NB4 (cell line): ENCODE measurements around the gene IMPG2.

ENCODE experiments used
- CTCF ChIP-seq: IDR thresholded peaks from one replicate; pipeline ENCODE4 v1.5.1; 2012; ENCODE audit warnings: low read depth, low read length
- MAX ChIP-seq: IDR thresholded peaks from 2 replicates; pipeline ENCODE4 v1.6.1; 2011; ENCODE audit warnings: low read depth, low read length
- MYC ChIP-seq: IDR thresholded peaks from 2 replicates; pipeline ENCODE4 v1.6.1; 2011; ENCODE audit warnings: low read depth, low read length
- POLR2A ChIP-seq: IDR thresholded peaks from 2 replicates; pipeline ENCODE4 v1.6.1; 2011; ENCODE audit warnings: mild to moderate bottlenecking; ENCODE audit not compliant: insufficient read length; ENCODE audit errors: extremely low read depth

GRCh38 chr3:101333883-101334282, 13.5 kb upstream of the IMPG2 start:
- TF ChIP-seq POLR2A, result no peak
- no peak for TF ChIP-seq CTCF
- TF ChIP-seq MYC, result no peak
- no peak for TF ChIP-seq MAX
